Measurements from ENCODE around the gene HS2ST1. TPM values are rescaled to one million over a fixed set of nuclear protein-coding genes. Genes with fewer than 3 reads are reported as not detected.

Gene HS2ST1
- total and polyA plus RNA-seq, 2 donors (not counting 3 experiments of a cell fraction or from before 2014, with no cell fraction given): 5.5 to 31.2 TPM

- intact Hi-C loops (cut with micrococcal nuclease): no loop called here
- no peak for DNase-seq (ENCODE audit: low read depth, low spot score)
- Histone ChIP-seq H3K9me1 (replicated peaks; ENCODE audit: control insufficient read depth, extremely low read depth, insufficient read depth, low read length) (no peaks in the 10 kb centered on the region), H3K4me3 (replicated peaks in 1 of 3; ENCODE audit: insufficient read depth in 1 of 3, low read depth in 1 of 3, low read length in 3 of 3) (no peak overlapping the region), H3K4me2 (ENCODE audit: insufficient read depth, low read length) (no peak overlapping the region), H3K9ac (replicated peaks; ENCODE audit: extremely low read depth, insufficient read depth, low read length) (no peak overlapping the region), H3K27me3 (ENCODE audit: control insufficient read depth in 2 of 2, insufficient read depth in 2 of 2, low read length in 2 of 2) (no peaks in the 10 kb centered on the region), H4K20me1 (replicated peaks; ENCODE audit: control insufficient read depth, extremely low read depth, insufficient read depth, low read length) (no peaks in the 10 kb centered on the region), H3K4me1 (ENCODE audit: control insufficient read depth, extremely low read depth, insufficient read depth, low read length) (no peaks in the 10 kb centered on the region), H3K79me2 (ENCODE audit: control insufficient read depth, insufficient read depth, low read length) (no peaks in the 10 kb centered on the region), H3K36me3 (ENCODE audit: control insufficient read depth in 2 of 2, extremely low read depth in 1 of 2, insufficient read depth in 2 of 2, low read length in 2 of 2) (no peaks in the 10 kb centered on the region), H2AFZ (ENCODE audit: low read depth, low read length) (no peak overlapping the region), H3K9me3 (replicated peaks; ENCODE audit: control insufficient read depth, insufficient read depth, low read length) (no peaks in the 10 kb centered on the region), H3K27ac (ENCODE audit: insufficient read depth, low read depth, low read length) (no peak overlapping the region)
- no peak for FAIRE-seq
- dilution Hi-C loops (cut with MboI; ENCODE audit: extremely low pct_ligation_motif_present, low sequenced_read_pairs): no loop called here
- BruUV-seq (replicated peaks): no TSS peak
- ChIA-PET POLR2A (interaction anchor here (0.6 kb wide), 1 partner anchor 396 kb away, joined by 4 read pairs; no protein-coding TSS in a partner anchor), CTCF (interaction anchor here (2.6 kb wide), 1 partner anchor 34 kb away, joined by 10 read pairs; no protein-coding TSS in a partner anchor)
- TF ChIP-seq POLR2AphosphoS5 (IDR thresholded peaks at IDR 0.05; ENCODE audit: insufficient read depth, low read depth, low read length) (no peak), POLR2A (IDR thresholded peaks at IDR 0.05; ENCODE audit: low read depth, low read length) (no peak), FOS (IDR thresholded peaks at IDR 0.05; ENCODE audit: borderline replicate concordance, insufficient read depth, low read length) (no peak), MAX (IDR thresholded peaks at IDR 0.05; ENCODE audit: insufficient read depth, insufficient read length) (no peak), EZH2 (IDR thresholded peaks at IDR 0.05; ENCODE audit: borderline replicate concordance, low read depth, low read length, severe bottlenecking) (no peak), GATA2 (IDR thresholded peaks at IDR 0.05; ENCODE audit: insufficient read depth, insufficient read length, low read depth, low read length) (no peak), CTCF (IDR thresholded peaks at IDR 0.05; ENCODE audit: extremely low read depth in 1 of 2, insufficient read depth in 1 of 2, low read depth in 1 of 2, low read length in 2 of 2) (no peak), JUN (IDR thresholded peaks at IDR 0.05; ENCODE audit: borderline replicate concordance, insufficient read depth, insufficient read length, low read depth) (no peak), MYC (IDR thresholded peaks at IDR 0.05; ENCODE audit: low read depth, low read length) (no peak)
These were observed 84.3 kb downstream of the HS2ST1 start for GRCh38 chr1:86998727-86999126.
